Measurements from ENCODE around the gene GDF15. TPM values are rescaled to one million over a fixed set of nuclear protein-coding genes. Genes with fewer than 3 reads are reported as not detected.
A peak's percentile ranks its signal among the peaks of the same experiment; 100 is the strongest.

GDF15 gene
- total RNA-seq, 2 experiments from 2014 or later: not detected

- CTCF ChIA-PET: interaction anchor here (1.2 to 4.5 kb wide), 3 partner anchors 29 to 138 kb away, joined by 3 to 53 read pairs (median 20); no protein-coding TSS in a partner anchor
- Mint-ChIP-seq H3K4me3 (peak overlapping the region; percentile 74), H3K36me3 (no peaks in the 10 kb centered on the region), H3K4me1 (ENCODE audit: low read depth) (peaks cover 56% of the 10 kb centered on the region), H3K9me3 (no peaks in the 10 kb centered on the region), H3K27ac (peak overlapping the region; percentile 56), H3K27me3 (peaks cover 20% of the 10 kb centered on the region)
- DNase-seq: peak; percentile 79
- intact Hi-C loops (cut with micrococcal nuclease): loop anchor here (5.0 to 10.0 kb wide), 2 partner anchors 215 to 322 kb away; partner anchors contain the start of genes MAST3 and RAB3A
- POLR2A ChIA-PET: interaction anchor here (1.1 to 5.5 kb wide), 2 partner anchors 18 to 137 kb away, joined by 3 to 46 read pairs; partner anchors contain the start of gene JUND
These were observed 30.9 kb downstream of the GDF15 start for GRCh38 chr19:18416778-18417249.

- ChIA-PET CTCF (interaction anchor here (1.2 to 4.5 kb wide), 4 partner anchors 27 to 138 kb away, joined by 3 to 53 read pairs (median 14); no protein-coding TSS in a partner anchor), POLR2A (interaction anchor here (1.0 to 5.5 kb wide), 3 partner anchors 17 to 137 kb away, joined by 3 to 46 read pairs (median 3); partner anchors contain the start of gene JUND)
- Mint-ChIP-seq H3K36me3 (peaks cover 1% of the 10 kb centered on the region), H3K27ac (peak overlapping the region; percentile 56), H3K4me1 (ENCODE audit: low read depth) (peaks cover 62% of the 10 kb centered on the region), H3K4me3 (peak overlapping the region; percentile 74), H3K27me3 (peaks cover 20% of the 10 kb centered on the region), H3K9me3 (no peaks in the 10 kb centered on the region)
- intact Hi-C loops (cut with micrococcal nuclease): loop anchor here (5.0 to 10.0 kb wide), 2 partner anchors 215 to 323 kb away; partner anchors contain the start of genes MAST3 and RAB3A
- peak; percentile 61 for DNase-seq
These were observed 31.5 kb downstream of the GDF15 start for GRCh38 chr19:18417250-18418028.

DNA sequence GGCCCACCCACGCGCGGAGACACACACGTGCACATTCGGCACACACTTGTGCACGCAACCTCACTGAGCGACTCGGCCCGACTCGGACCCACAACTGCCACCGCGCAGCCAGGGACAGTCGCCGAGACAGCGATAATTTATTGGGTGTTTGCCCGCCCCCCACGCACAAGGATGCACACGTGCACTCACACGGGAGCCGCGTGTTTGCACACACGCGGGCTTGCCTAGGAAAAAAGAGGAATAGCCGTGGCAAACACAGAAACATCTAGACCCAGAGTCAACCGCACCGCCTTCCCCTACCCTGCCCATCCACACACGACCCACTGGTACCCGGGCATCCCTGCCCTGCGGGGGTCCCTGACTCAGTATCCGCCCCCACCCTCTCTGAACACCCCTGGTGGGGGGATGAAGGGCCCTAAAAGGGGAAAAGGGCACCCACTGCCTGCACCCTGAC is 32.1 kb downstream of the GDF15 start:
- H3K36me3 Mint-ChIP-seq: peaks cover 1% of the 10 kb centered on the region
- ChIA-PET POLR2A (interaction anchor here (1.0 to 5.5 kb wide), 3 partner anchors 11 to 138 kb away, joined by 3 to 46 read pairs (median 4); partner anchors contain the start of gene JUND), CTCF (interaction anchor here (1.3 to 4.5 kb wide), 4 partner anchors 27 to 139 kb away, joined by 5 to 53 read pairs (median 14); no protein-coding TSS in a partner anchor)
- peaks cover 17% of the 10 kb centered on the region for H3K27me3 Mint-ChIP-seq
- H3K4me3 Mint-ChIP-seq: peak overlapping the region; percentile 63
- DNase-seq: peak; percentile 53
- no peaks in the 10 kb centered on the region for H3K9me3 Mint-ChIP-seq
- H3K27ac Mint-ChIP-seq: no peak overlapping the region
- intact Hi-C loops (cut with micrococcal nuclease): loop anchor here (5.0 to 10.0 kb wide), 2 partner anchors 216 to 323 kb away; partner anchors contain the start of genes MAST3 and RAB3A
- H3K4me1 Mint-ChIP-seq (ENCODE audit: low read depth): peaks cover 68% of the 10 kb centered on the region

- DNase-seq: no peak
- ChIA-PET POLR2A (interaction anchor here (0.8 to 5.5 kb wide), 7 partner anchors 10 to 139 kb away, joined by 3 to 46 read pairs (median 4); partner anchors contain the start of gene JUND), CTCF (interaction anchor here (0.8 to 4.5 kb wide), 11 partner anchors 7 to 429 kb away, joined by 3 to 53 read pairs (median 5); partner anchors contain the start of gene JUND)
- Mint-ChIP-seq H3K36me3 (peaks cover 1% of the 10 kb centered on the region), H3K4me1 (ENCODE audit: low read depth) (peaks cover 73% of the 10 kb centered on the region), H3K27ac (peak overlapping the region; percentile 47), H3K9me3 (no peaks in the 10 kb centered on the region), H3K4me3 (peak overlapping the region; percentile 63), H3K27me3 (peaks cover 17% of the 10 kb centered on the region)
- intact Hi-C loops (cut with micrococcal nuclease): loop anchor here (5.0 to 10.0 kb wide), 2 partner anchors 216 to 324 kb away; partner anchors contain the start of genes MAST3 and RAB3A
These were observed 32.7 kb downstream of the GDF15 start for GRCh38 chr19:18418483-18419194.

- no peaks in the 10 kb centered on the region for H3K9me3 Mint-ChIP-seq
- intact Hi-C loops (cut with micrococcal nuclease): loop anchor here (5.0 to 10.0 kb wide), 2 partner anchors 217 to 324 kb away; partner anchors contain the start of genes MAST3 and RAB3A
- peaks cover 79% of the 10 kb centered on the region for H3K4me1 Mint-ChIP-seq (ENCODE audit: low read depth)
- DNase-seq: peak; percentile 79
- peak within 1 kb of the TSS; percentile 96 for H3K4me3 Mint-ChIP-seq
- peaks cover 1% of the 10 kb centered on the region for H3K36me3 Mint-ChIP-seq
- H3K27ac Mint-ChIP-seq: peak within 1 kb of the TSS; percentile 87
- CTCF ChIA-PET: interaction anchor here (0.8 to 4.5 kb wide), 11 partner anchors 8 to 429 kb away, joined by 3 to 53 read pairs (median 5); partner anchors contain the start of gene JUND
- H3K27me3 Mint-ChIP-seq: peaks cover 17% of the 10 kb centered on the region
- POLR2A ChIA-PET: interaction anchor here (0.8 to 5.5 kb wide), 6 partner anchors 9 to 139 kb away, joined by 3 to 46 read pairs (median 4); partner anchors contain the start of gene JUND
These were observed 33.3 kb downstream of the GDF15 start, which contains the start of gene SSBP4 for GRCh38 chr19:18419195-18419698. TSS of gene SSBP4 (plus strand) at chr19:18419398. CDS start at chr19:18419649, 251 bp downstream.

- Mint-ChIP-seq H3K9me3 (no peaks in the 10 kb centered on the region), H3K27me3 (peaks cover 17% of the 10 kb centered on the region), H3K4me1 (ENCODE audit: low read depth) (peaks cover 79% of the 10 kb centered on the region), H3K27ac (peak overlapping the region; percentile 87), H3K4me3 (peak overlapping the region; percentile 96), H3K36me3 (peaks cover 1% of the 10 kb centered on the region)
- intact Hi-C loops (cut with micrococcal nuclease): loop anchor here (5.0 to 10.0 kb wide), 2 partner anchors 218 to 325 kb away; partner anchors contain the start of genes MAST3 and RAB3A
- ChIA-PET POLR2A (interaction anchor here (0.8 to 5.5 kb wide), 6 partner anchors 14 to 140 kb away, joined by 3 to 46 read pairs (median 4); partner anchors contain the start of gene JUND), CTCF (interaction anchor here (0.8 to 4.5 kb wide), 10 partner anchors 9 to 428 kb away, joined by 3 to 53 read pairs (median 6); partner anchors contain the start of gene JUND)
- DNase-seq: peak; percentile 69
These were observed 33.9 kb downstream of the GDF15 start for GRCh38 chr19:18419699-18420460.

- intact Hi-C loops (cut with micrococcal nuclease): no loop called here
- Mint-ChIP-seq H3K27ac (peak overlapping the region; percentile 87), H3K4me1 (ENCODE audit: low read depth) (peaks cover 78% of the 10 kb centered on the region), H3K4me3 (peak overlapping the region; percentile 96), H3K9me3 (no peaks in the 10 kb centered on the region), H3K36me3 (peaks cover 1% of the 10 kb centered on the region), H3K27me3 (peaks cover 15% of the 10 kb centered on the region)
- CTCF ChIA-PET: interaction anchor here (1.4 to 4.2 kb wide), 3 partner anchors 10 to 32 kb away, joined by 3 to 17 read pairs (median 14); no protein-coding TSS in a partner anchor
- POLR2A ChIA-PET: interaction anchor here (0.6 to 5.5 kb wide), 3 partner anchors 75 to 396 kb away, joined by 3 to 46 read pairs (median 3); partner anchors contain the start of gene JUND
- DNase-seq: no peak
These were observed 35.0 kb downstream of the GDF15 start for GRCh38 chr19:18420930-18421329.

DNA sequence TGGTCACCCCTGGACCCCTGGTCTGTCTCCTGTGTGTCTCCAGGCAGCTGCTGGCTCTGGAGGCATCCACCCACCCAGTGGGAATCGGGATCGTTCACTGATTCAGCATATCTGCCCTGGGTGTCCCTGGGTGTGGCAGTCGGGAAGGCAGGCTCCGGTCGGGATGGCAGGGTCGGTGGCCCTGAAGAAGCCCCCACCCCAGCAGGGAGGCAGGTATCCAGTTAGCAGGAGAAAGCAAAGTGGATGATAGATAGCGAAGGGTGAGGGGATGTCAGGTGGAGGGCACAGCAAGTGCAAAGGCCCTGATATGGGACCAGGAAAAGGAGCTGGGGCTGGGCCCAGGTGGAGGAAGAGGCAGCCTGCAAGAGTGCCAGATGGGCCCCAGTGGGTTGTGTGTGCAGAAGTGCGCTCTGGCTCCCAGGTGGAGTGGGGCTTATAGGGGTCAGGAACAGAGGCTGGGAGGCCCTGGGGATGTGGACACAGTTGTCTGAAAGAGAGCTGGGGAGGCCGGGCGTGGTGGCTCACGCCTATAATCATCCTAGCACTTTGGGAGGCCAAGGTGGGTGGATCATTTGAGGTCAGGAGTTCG is 35.5 kb downstream of the GDF15 start:
- Mint-ChIP-seq H3K36me3 (peaks cover 1% of the 10 kb centered on the region), H3K9me3 (no peaks in the 10 kb centered on the region), H3K27me3 (peaks cover 11% of the 10 kb centered on the region), H3K4me3 (peak overlapping the region; percentile 96), H3K4me1 (ENCODE audit: low read depth) (peaks cover 78% of the 10 kb centered on the region), H3K27ac (peak overlapping the region; percentile 87)
- ChIA-PET CTCF (interaction anchor here (0.6 to 4.2 kb wide), 8 partner anchors 8 to 173 kb away, joined by 3 to 17 read pairs (median 3); no protein-coding TSS in a partner anchor), POLR2A (interaction anchor here (1.5 kb wide), 1 partner anchor 10 kb away, joined by 4 read pairs; no protein-coding TSS in a partner anchor)
- intact Hi-C loops (cut with micrococcal nuclease): no loop called here
- DNase-seq: no peak

DNA sequence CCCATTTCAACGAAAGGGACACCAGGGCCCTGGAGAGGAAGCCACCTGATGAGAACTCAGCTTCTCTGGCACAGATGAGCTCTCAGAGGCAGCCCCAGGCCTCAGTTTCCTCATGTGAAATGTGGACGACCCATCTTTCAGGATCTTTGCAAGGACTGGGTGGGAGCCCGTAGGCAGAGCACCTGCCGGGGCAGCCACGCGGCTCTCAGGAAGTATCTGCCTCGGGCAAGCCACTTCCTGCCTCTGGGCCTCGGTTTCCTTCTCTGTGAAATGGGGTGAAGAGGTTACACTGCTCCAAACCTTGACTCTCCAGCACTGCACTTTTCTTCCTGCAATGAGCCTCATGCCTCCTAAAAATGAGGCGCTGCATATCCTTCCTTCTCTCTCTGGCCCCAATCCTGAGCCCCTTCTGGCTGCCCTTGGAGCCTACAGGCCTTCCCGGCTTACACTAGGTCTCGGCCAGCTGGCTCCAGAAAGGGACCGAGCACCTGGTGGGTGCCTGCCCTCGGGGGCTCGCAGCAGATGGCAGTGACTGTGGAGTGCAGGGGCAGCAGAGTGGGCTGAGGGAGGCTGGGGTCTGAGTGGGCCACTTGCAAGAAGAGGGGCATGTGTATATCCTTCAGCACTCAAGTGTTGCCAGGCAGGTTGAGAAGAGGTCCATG is 36.7 kb downstream of the GDF15 start:
- DNase-seq: peak; percentile 52
- intact Hi-C loops (cut with micrococcal nuclease): no loop called here
- Mint-ChIP-seq H3K36me3 (peaks cover 1% of the 10 kb centered on the region), H3K9me3 (no peaks in the 10 kb centered on the region), H3K27me3 (peaks cover 7% of the 10 kb centered on the region), H3K27ac (peak overlapping the region; percentile 87), H3K4me3 (peak overlapping the region; percentile 96), H3K4me1 (ENCODE audit: low read depth) (peaks cover 70% of the 10 kb centered on the region)
- ChIA-PET CTCF (interaction anchor here (1.0 to 4.2 kb wide), 5 partner anchors 9 to 171 kb away, joined by 3 to 17 read pairs (median 3); no protein-coding TSS in a partner anchor), POLR2A (interaction anchor here (0.7 to 1.5 kb wide), 2 partner anchors 9 to 12 kb away, joined by 3 to 4 read pairs; no protein-coding TSS in a partner anchor)
